Neural cell (in vitro differentiated cells): ENCODE data around the gene ATP11B.

Experiments used
- CTCF ChIP-seq: fragments of 450-650 bp; IDR thresholded peaks from 2 replicates; pipeline ENCODE4 v1.5.1; 2014; ENCODE audit warnings: antibody characterized with exemption, mild to moderate bottlenecking, moderate library complexity; ENCODE audit not compliant: poor library complexity, severe bottlenecking
- EP300 ChIP-seq: fragments of 450-650 bp; conservative IDR thresholded peaks from 2 replicates; pipeline ENCODE4 v1.6.1; 2014; ENCODE audit warnings: antibody characterized with exemption, mild to moderate bottlenecking, moderate library complexity; ENCODE audit not compliant: poor library complexity, severe bottlenecking
- TAF1 ChIP-seq: IDR thresholded peaks from 2 replicates; pipeline ENCODE4 v1.6.1; 2012; ENCODE audit warnings: low read depth

- no peak for TF ChIP-seq CTCF
- no peak for TF ChIP-seq TAF1
- no peak for TF ChIP-seq EP300
Measured at GRCh38 chr3:182913889-182914288, 120.6 kb downstream of the ATP11B start.
